Chondrocyte (in vitro differentiated cells): Measurements from ENCODE around the gene CCL23. TPM values are rescaled to one million over a fixed set of nuclear protein-coding genes. Genes with fewer than 3 reads are reported as not detected.

Source experiments
- DNase-seq: peaks from one replicate; pipeline ENCODE4 v3.0.0; 2021; ENCODE audit warnings: mixed read lengths, low spot score
- H3K27ac Mint-ChIP-seq: one replicate; pipeline ENCODE4 v1.8.0; 2021; ENCODE audit warnings: mild to moderate bottlenecking, moderate library complexity, mixed read lengths; ENCODE audit not compliant: unreplicated experiment
- H3K27me3 Mint-ChIP-seq: 2 replicates; pipeline ENCODE4 v1.8.0; 2021; ENCODE audit warnings: low read depth, mixed read lengths
- H3K36me3 Mint-ChIP-seq: 2 replicates; pipeline ENCODE4 v1.8.0; 2021; ENCODE audit warnings: low read depth, mixed read lengths
- H3K4me1 Mint-ChIP-seq: 2 replicates; pipeline ENCODE4 v1.8.0; 2021; ENCODE audit warnings: low read depth, mild to moderate bottlenecking, mixed read lengths
- H3K4me3 Mint-ChIP-seq: one replicate; pipeline ENCODE4 v1.8.0; 2021; ENCODE audit warnings: mild to moderate bottlenecking, moderate library complexity, mixed read lengths; ENCODE audit not compliant: unreplicated experiment
- H3K9me3 Mint-ChIP-seq: 2 replicates; pipeline ENCODE4 v1.8.0; 2021; ENCODE audit warnings: low read depth, mixed read lengths
- total RNA-seq: library from RNA; stranded (reverse); gene quantifications from 3 replicates; pipeline ENCODE4 v1.2.1, GENCODE V29; 2021
- TF ChIP-seq, protein P1 (sequence below): fragments of 200-600 bp; sonication (generic); IDR thresholded peaks from 2 replicates; pipeline ENCODE4 v1.5.0; 2021; ENCODE audit warnings: antibody characterized with exemption, mild to moderate bottlenecking, moderate library complexity

Gene CCL23
- total RNA-seq, 1 donor from 2014 or later = not detected

DNA sequence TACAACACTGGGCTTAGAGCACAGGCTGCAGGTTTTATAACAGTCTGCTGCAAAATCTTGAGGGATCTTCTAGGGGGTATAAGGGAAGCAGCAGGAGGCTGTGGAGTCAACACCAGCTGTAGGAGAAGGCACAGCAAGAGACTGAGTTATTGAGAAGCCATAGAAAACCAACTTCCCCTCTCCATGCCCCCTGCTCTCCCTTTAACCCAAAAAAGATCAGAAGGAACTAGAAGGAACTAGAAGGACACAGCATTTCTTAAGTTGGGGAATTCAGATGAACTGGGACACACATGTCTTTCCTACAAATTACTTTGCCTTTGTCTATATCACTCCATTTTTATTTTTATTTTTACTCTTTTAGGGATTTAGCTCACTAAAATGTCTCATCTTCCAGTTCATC, 40.1 kb upstream of the CCL23 start:
- no peak overlapping the region for H3K4me3 Mint-ChIP-seq
- peaks cover 11% of the 10 kb centered on the region for H3K27me3 Mint-ChIP-seq

DNA sequence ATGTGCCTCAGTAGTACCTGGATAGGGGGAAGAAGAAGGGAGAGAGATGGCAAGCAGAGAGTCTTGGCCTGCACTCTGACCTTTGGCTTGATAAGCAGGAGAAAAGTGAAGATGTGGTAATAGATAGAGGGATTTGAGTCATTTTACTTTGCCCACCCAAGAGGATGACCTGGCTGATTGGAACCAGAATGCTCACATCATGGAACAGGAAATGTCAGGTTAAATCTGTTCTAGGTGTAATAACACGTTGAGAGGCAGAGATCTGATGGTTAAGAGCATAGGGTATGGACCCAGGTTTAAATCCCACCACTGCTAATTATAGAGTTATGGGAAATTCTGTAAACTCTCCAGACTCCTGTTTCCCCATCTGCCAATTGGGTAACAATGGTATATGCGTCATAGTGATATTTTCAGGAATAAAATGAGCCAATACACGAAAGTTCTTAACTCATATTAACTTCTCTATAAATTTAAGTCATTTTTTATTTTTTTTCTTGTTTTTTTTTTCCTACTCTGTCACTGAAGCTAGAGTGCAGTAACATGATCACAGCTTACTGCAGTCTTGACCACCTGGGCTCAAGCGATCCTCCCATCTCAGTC, 38.2 kb upstream of the CCL23 start:
- Mint-ChIP-seq H3K27me3 (peaks cover 17% of the 10 kb centered on the region), H3K27ac (no peak overlapping the region), H3K9me3 (peaks cover 16% of the 10 kb centered on the region), H3K4me3 (no peak overlapping the region), H3K36me3 (no peaks in the 10 kb centered on the region), H3K4me1 (no peaks in the 10 kb centered on the region)
- TF ChIP-seq, protein P1, sequence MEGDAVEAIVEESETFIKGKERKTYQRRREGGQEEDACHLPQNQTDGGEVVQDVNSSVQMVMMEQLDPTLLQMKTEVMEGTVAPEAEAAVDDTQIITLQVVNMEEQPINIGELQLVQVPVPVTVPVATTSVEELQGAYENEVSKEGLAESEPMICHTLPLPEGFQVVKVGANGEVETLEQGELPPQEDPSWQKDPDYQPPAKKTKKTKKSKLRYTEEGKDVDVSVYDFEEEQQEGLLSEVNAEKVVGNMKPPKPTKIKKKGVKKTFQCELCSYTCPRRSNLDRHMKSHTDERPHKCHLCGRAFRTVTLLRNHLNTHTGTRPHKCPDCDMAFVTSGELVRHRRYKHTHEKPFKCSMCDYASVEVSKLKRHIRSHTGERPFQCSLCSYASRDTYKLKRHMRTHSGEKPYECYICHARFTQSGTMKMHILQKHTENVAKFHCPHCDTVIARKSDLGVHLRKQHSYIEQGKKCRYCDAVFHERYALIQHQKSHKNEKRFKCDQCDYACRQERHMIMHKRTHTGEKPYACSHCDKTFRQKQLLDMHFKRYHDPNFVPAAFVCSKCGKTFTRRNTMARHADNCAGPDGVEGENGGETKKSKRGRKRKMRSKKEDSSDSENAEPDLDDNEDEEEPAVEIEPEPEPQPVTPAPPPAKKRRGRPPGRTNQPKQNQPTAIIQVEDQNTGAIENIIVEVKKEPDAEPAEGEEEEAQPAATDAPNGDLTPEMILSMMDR = no peak
- DNase-seq = no peak

More for the DNA sequence above, 40.1 kb upstream of the CCL23 start:
- TF ChIP-seq, protein P1 = no peak
- H3K4me1 Mint-ChIP-seq = no peaks in the 10 kb centered on the region
- H3K36me3 Mint-ChIP-seq = no peaks in the 10 kb centered on the region
- peaks cover 3% of the 10 kb centered on the region for H3K9me3 Mint-ChIP-seq
- no peak overlapping the region for H3K27ac Mint-ChIP-seq
- DNase-seq = no peak

DNA sequence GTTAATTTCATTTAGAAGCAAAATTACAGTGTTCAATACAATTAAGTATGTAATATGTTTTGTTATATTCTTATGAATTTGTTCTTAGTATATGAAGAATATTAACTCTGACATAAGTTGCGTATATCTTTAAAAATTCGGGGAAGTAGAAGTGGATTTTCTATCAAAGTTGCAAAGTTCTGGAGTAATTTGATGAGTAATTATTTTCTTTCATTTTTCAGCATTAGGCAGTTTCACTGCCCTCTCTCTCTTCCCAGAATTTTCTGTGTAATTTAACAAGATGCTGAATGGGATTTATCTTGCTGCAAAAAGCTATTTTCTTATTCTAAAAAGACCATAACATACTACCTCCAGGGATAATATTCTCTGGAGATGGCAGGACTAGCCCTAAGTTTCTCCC, 37.4 kb upstream of the CCL23 start:
- no peaks in the 10 kb centered on the region for H3K4me1 Mint-ChIP-seq
- DNase-seq = no peak
- H3K27me3 Mint-ChIP-seq = peaks cover 17% of the 10 kb centered on the region
- H3K27ac Mint-ChIP-seq = no peak overlapping the region
- no peak overlapping the region for H3K4me3 Mint-ChIP-seq
- H3K9me3 Mint-ChIP-seq = peaks cover 20% of the 10 kb centered on the region
- H3K36me3 Mint-ChIP-seq = no peaks in the 10 kb centered on the region
- TF ChIP-seq, protein P1 = no peak

DNA sequence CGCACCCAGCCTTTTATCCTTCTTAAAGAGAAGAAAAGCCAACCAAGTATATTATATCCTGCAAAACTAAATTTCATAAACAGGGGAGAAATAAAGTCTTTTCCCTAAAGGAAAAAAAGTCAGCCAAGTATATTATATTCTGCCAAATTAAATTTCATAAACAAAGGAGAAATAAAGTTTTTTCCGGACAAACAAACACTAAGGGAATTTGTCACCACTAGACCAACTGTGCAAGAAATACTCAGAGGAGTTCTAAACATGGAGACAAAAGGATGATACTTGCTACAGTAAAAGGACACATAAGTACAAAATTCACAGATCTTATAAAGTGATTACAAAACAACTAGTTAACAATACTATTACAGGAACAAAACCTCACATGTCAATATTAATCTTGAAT, 31.9 kb upstream of the CCL23 start:
- no peaks in the 10 kb centered on the region for H3K4me1 Mint-ChIP-seq
- no peak overlapping the region for H3K27ac Mint-ChIP-seq
- H3K9me3 Mint-ChIP-seq = peaks cover 31% of the 10 kb centered on the region
- no peak overlapping the region for H3K4me3 Mint-ChIP-seq
- TF ChIP-seq, protein P1 = no peak
- peaks cover 12% of the 10 kb centered on the region for H3K27me3 Mint-ChIP-seq
- DNase-seq = no peak
- no peaks in the 10 kb centered on the region for H3K36me3 Mint-ChIP-seq

DNA sequence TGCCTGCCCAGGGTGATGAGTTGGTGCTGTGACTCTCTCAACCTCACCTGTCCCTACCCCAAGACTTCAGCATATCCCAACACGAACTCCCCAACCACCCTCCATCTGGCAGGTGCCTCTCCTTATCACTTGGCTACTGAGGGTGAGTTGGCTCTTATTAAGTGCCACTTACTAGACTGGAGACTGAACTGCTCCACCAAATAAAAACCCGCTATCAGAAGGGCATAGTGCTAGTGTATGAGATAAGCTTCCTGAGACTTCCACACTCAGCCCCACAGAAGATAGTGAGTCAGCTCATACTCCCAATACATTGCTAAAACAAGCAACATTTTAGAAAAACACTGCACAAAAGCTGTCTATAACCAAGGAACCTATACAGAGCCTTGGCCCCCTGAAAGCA, 30.3 kb upstream of the CCL23 start:
- H3K9me3 Mint-ChIP-seq = peaks cover 31% of the 10 kb centered on the region

More for the DNA sequence above, 30.3 kb upstream of the CCL23 start:
- no peak for DNase-seq
- Mint-ChIP-seq H3K4me3 (no peak overlapping the region), H3K36me3 (no peaks in the 10 kb centered on the region), H3K27ac (no peak overlapping the region), H3K4me1 (no peaks in the 10 kb centered on the region), H3K27me3 (peaks cover 13% of the 10 kb centered on the region)
- TF ChIP-seq, protein P1 = no peak
